ENCODE results near the gene SLC7A7. TPM values are rescaled to one million over a fixed set of nuclear protein-coding genes. Genes with fewer than 3 reads are reported as not detected.

The SLC7A7 gene
- total RNA-seq, 1 donor from 2014 or later = 33.7 TPM

DNA sequence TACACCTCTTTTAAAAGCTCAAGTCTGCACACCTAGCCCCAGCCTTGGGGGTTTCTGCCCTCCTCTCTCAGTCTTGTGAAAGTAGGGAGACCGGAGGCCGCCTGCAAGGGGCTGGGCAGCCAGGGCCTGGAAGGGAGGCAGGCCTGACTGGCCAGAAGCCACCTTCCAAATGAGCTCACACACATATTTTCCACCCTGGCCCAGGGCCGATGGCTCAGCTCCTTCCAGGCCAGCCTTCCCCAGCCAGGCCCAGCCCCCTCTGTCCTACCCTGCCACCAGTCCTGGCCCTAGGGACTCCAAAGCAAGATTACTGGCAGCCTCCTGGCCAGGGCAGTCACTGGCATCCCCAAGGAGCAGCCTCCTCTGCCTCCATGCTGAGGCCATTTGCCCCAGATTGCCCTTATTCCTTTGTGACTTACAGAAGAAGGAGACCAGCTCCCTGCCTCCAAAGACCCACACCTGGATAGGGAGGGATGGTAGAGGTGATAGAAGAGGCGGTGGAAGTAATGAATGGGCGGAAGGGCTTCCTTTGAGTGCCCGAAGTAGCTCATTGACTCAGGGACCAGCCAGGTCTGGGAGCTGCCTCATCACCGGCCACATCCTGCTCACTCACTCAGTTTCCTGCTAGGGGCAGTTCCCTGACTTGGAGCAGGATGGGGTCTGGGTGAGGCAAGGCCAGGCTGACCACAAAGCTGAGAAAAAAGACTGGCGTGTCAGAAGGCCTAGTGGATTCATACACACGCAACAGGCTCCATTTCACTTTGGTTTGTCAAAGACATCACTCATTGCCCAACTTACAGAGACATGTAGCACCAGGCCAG is 35.9 kb upstream of the SLC7A7 start:
- Mint-ChIP-seq H3K9me3 (no peaks in the 10 kb centered on the region), H3K27me3 (peaks cover 6% of the 10 kb centered on the region), H3K4me3 (no peak overlapping the region), H3K36me3 (ENCODE audit: low read depth) (no peaks in the 10 kb centered on the region), H3K4me1 (peaks cover 6% of the 10 kb centered on the region), H3K27ac (no peak overlapping the region)
- TF ChIP-seq, protein P1, sequence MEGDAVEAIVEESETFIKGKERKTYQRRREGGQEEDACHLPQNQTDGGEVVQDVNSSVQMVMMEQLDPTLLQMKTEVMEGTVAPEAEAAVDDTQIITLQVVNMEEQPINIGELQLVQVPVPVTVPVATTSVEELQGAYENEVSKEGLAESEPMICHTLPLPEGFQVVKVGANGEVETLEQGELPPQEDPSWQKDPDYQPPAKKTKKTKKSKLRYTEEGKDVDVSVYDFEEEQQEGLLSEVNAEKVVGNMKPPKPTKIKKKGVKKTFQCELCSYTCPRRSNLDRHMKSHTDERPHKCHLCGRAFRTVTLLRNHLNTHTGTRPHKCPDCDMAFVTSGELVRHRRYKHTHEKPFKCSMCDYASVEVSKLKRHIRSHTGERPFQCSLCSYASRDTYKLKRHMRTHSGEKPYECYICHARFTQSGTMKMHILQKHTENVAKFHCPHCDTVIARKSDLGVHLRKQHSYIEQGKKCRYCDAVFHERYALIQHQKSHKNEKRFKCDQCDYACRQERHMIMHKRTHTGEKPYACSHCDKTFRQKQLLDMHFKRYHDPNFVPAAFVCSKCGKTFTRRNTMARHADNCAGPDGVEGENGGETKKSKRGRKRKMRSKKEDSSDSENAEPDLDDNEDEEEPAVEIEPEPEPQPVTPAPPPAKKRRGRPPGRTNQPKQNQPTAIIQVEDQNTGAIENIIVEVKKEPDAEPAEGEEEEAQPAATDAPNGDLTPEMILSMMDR (IDR thresholded peaks at IDR 0.05) = no peak
- DNase-seq (no peak), ATAC-seq (ENCODE audit: low read depth) (no peak)
- CTCF ChIA-PET = interaction anchor here (1.0 to 6.0 kb wide), 7 partner anchors 12 to 280 kb away, joined by 3 to 125 read pairs (median 5); no protein-coding TSS in a partner anchor
- intact Hi-C loops (cut with micrococcal nuclease) = no loop called here
- POLR2A ChIA-PET = interaction anchor here (1.1 to 4.4 kb wide), 2 partner anchors 28 to 281 kb away, joined by 4 to 25 read pairs; no protein-coding TSS in a partner anchor

DNA sequence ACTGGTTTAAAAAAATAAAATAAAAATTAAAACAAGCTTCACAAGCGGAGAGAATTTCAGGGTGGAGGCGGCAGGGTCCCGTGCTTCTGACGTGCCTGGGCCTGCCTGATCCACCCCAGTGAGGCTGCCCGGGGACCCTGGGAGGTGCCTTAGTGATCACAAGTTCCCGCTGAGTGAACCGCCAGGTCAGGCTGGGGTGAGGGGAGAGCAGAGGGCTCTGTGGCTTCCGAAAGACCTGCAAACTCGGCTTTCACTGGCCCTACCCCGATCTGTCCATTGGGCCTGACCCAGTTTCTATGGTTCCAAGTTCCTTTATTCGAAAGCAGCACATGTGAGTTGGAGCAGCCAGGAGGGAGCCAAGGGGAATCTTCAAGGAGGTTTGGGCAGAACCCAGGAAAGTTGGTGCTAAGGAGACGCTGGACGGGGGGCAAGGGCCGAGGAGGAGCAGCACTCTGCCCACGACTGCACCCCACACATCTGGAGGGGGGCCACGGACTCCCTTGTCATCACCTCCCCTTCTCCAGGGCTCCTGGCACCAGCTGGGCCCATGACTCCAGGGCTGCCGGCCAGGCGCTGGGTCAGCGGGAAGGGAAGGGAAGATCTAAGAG is 34.1 kb upstream of the SLC7A7 start:
- TF ChIP-seq, protein P1 (IDR thresholded peaks at IDR 0.05) = no peak
- Mint-ChIP-seq H3K4me1 (peaks cover 6% of the 10 kb centered on the region), H3K4me3 (no peak overlapping the region), H3K27me3 (peaks cover 9% of the 10 kb centered on the region), H3K9me3 (no peaks in the 10 kb centered on the region), H3K36me3 (ENCODE audit: low read depth) (no peaks in the 10 kb centered on the region), H3K27ac (no peak overlapping the region)
- no peak for DNase-seq
- ChIA-PET POLR2A (interaction anchor here (1.0 to 1.8 kb wide), 2 partner anchors 27 to 260 kb away, joined by 3 to 18 read pairs; partner anchors contain the start of gene DAD1), CTCF (interaction anchor here (1.0 to 1.2 kb wide), 3 partner anchors 10 to 293 kb away, joined by 3 to 5 read pairs (median 4); no protein-coding TSS in a partner anchor)
- intact Hi-C loops (cut with micrococcal nuclease) = no loop called here
- ATAC-seq (ENCODE audit: low read depth) = no peak

DNA sequence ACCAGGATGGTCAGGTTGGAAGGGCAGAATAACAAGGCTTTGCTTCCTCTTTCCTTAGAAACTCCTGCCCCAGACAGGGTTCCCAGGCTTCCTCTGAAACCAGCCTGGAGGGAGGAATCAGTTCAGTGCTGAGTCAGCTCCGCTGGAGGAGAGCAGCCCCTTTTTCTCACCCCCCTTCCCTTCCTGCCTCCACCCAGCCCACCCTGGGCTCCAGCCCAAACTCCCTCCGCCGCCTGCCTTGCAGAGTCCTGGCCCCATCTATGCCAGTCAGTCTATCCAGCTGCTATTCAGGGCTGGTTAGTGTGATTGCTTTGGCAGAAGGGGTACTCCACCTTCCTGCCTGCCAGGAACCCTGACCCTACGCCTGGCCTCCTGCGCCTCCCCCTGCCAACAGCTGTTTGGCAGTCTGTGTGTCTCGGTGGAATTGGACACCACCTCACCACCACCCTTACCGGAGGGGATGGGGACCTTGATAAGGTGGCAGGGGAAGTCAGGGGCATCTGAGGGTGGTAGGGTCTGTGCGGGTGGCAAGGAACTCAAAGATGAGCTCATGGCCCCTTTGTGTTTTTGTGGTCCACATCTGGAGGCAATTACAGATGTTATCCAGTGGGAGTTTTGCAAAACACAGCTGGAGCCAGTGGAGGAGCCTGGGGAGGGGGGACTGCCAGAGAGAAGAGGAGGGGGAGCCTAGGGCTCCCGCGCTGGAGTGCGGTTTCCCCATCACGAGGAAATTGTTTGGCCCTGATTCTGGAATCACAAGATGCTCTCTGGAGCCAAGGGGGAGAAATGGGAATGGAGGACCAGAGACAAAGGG is 33.3 kb upstream of the SLC7A7 start:
- TF ChIP-seq, protein P1 (IDR thresholded peaks at IDR 0.05) = no peak
- no peak for DNase-seq
- Mint-ChIP-seq H3K9me3 (no peaks in the 10 kb centered on the region), H3K36me3 (ENCODE audit: low read depth) (no peaks in the 10 kb centered on the region), H3K4me3 (no peak overlapping the region), H3K27me3 (peaks cover 9% of the 10 kb centered on the region), H3K27ac (no peak overlapping the region), H3K4me1 (peaks cover 6% of the 10 kb centered on the region)
- no peak for ATAC-seq (ENCODE audit: low read depth)
- ChIA-PET CTCF (interaction anchor here (1.2 to 1.3 kb wide), 2 partner anchors 100 to 277 kb away, joined by 4 to 5 read pairs; no protein-coding TSS in a partner anchor), POLR2A (interaction anchor here (0.7 to 1.8 kb wide), 3 partner anchors 9 to 259 kb away, joined by 3 to 18 read pairs (median 9); partner anchors contain the start of gene DAD1)
- intact Hi-C loops (cut with micrococcal nuclease) = no loop called here

DNA sequence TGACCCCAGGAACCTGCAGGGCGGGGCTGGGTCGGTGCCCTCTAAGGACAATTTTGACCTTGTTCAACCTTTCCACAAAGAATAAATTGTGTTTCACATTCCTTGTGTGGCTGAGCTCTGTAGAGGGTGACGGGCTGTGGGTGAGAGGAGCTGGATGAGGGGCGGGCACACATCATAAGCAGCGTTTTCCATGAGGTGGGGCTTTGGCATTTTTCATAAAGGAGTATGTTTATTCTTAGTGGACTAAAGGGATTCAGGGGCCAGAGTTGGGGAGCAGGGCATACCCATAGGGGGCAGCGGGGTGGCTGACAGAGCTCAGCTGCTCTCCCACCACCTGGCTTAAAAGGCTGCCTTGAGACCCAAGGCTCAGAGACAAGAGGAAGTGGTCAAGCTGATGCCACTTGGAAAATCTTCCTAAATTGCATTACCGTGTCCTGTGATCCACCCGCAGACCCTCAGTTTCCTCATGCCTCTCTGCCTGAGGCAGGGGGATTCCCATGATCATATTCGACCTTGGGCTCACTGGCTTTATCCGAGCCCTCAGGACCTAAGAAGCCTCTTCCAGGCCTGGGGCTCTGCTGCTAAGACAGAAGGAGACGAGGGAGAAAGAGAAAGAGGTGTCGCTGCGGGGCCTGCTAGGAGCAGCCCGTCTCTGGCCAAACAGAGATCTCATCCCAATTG is 32.6 kb upstream of the SLC7A7 start:
- no peak for ATAC-seq (ENCODE audit: low read depth)
- TF ChIP-seq, protein P1 (IDR thresholded peaks at IDR 0.05) = no peak
- Mint-ChIP-seq H3K27me3 (peaks cover 9% of the 10 kb centered on the region), H3K36me3 (ENCODE audit: low read depth) (no peaks in the 10 kb centered on the region), H3K27ac (no peak overlapping the region), H3K4me3 (no peak overlapping the region), H3K9me3 (no peaks in the 10 kb centered on the region), H3K4me1 (peaks cover 2% of the 10 kb centered on the region)
- ChIA-PET POLR2A (interaction anchor here (0.7 to 1.8 kb wide), 2 partner anchors 8 to 25 kb away, joined by 9 to 18 read pairs; no protein-coding TSS in a partner anchor), CTCF (interaction anchor here (1.3 kb wide), 1 partner anchor 99 kb away, joined by 4 read pairs; no protein-coding TSS in a partner anchor)
- intact Hi-C loops (cut with micrococcal nuclease) = no loop called here
- no peak for DNase-seq
